Superior temporal gyrus (tissue), 1 donor: ENCODE measurements around the gene AKAP6.
"Not testable (repeated sequence)": the region's sequence is repeated elsewhere in the genome, so short reads cannot be mapped to it uniquely, and the experiment has no call there.

ENCODE experiments used
- DNase-seq: peaks from one replicate; pipeline ENCODE4 v3.0.0-alpha.2; 2016; ENCODE audit errors: extremely low spot score

Gene AKAP6

DNA sequence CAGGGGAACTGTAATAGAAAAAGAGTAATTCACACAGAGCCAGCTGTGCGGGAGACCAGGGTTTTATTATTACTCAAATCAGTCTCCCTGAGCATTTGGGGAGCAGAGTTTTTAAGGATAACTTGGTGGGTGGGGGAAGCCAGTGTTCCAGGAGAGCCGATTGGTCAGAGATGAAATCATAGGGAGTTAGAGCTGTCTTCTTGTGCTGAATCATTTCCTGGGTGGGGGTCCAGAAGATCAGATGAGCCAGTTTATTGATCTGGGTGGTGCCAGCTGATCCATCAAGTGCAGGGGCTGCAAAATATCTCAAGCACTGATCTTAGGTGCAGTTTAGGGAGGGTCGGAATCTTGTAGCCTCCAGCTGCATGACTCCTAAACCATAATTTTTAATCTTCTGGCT is 44.1 kb downstream of the AKAP6 start:
- DNase-seq: not testable (repeated sequence)

- DNase-seq: no peak
Observed at GRCh38 chr14:32374155-32374554, 45.1 kb downstream of the AKAP6 start.

- no peak for DNase-seq
Observed at GRCh38 chr14:32375663-32376062, 46.6 kb downstream of the AKAP6 start.

- DNase-seq: no peak
Observed at GRCh38 chr14:32377046-32377646, 48.0 kb downstream of the AKAP6 start.

DNA sequence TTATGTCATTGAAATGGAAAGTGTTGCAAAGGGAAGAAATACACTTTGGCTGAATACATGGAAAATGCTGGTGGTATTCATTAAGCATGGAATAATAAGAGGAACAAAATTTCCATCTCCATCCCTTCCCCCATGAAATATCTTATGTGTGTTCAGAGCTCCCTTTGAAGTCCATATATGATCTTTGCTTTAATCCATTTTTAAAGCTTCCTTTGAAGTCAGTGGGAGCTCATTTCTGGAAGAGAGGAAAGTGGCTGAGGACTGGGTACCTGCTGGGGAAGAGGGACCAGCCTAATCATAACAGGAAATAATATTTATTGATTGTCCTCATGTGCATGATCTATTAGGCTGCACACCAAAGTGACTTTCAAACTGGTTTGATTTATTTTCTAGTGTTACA is 49.2 kb downstream of the AKAP6 start:
- DNase-seq: no peak

DNA sequence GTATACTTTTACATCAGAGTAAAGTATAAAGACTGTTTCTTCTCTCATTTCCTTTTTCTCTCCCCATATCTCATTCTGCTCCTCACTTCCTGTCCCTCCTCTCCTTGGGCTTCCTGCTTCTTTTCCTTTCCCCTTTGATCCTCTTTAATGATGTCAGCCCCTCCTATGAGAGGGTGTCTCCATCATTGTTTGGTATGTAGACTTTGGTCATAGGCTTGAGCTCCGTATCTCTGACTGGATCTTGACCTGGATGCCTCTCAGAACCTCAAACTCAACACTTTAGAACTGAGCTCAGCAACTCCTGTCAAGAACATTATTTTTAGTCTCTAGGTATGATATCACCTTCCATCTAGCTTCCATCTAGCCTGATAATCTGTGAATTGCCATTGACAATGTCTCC is 50.3 kb downstream of the AKAP6 start:
- DNase-seq: no peak

DNA sequence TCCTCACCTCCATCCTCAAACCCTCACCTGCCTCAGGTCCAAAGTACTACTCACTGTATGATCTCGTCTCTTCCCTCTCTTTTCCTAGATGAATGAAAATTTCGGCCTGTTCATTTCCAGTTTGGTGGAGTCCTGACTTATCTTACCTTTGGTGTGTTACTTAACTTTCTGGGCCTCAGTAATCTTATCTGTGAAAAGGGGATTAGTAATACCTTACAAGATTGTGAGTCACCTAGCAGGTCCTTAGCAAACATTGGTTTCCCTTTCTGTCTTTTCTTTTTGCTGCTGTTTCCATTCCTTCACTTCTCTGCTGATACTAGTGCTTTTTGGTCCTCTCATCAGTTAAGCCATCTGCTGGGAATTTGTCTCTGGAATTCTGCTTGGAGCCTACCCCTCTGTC is 52.8 kb downstream of the AKAP6 start:
- no peak for DNase-seq

DNA sequence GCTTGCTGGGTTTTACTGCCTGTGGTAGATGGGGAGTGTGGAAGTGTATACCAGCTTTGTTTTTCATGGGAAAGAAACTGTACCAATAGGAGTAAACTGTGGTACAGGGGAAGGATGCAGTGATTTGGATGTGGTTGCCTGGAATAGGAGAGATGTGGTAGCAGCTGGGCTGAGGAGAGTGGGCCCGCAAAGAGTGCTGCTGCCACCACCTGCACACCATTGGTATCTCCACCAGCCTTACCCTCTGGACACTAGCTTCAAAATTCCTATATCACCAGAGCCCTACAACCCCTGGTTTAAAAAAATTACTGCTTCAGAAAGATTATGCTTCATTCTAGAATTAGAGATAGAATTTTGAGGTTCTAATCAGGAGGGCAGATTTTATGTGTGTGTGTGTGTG is 53.6 kb downstream of the AKAP6 start:
- DNase-seq: no peak

- DNase-seq: no peak
Observed at GRCh38 chr14:32383364-32384009, 54.4 kb downstream of the AKAP6 start.

GRCh38 chr14:32384464-32384863 is 55.4 kb downstream of the AKAP6 start:
- no peak for DNase-seq

GRCh38 chr14:32387295-32387694 is 58.2 kb downstream of the AKAP6 start:
- DNase-seq: not testable (repeated sequence)

GRCh38 chr14:32393119-32393518 is 64.0 kb downstream of the AKAP6 start:
- DNase-seq: no peak

DNA sequence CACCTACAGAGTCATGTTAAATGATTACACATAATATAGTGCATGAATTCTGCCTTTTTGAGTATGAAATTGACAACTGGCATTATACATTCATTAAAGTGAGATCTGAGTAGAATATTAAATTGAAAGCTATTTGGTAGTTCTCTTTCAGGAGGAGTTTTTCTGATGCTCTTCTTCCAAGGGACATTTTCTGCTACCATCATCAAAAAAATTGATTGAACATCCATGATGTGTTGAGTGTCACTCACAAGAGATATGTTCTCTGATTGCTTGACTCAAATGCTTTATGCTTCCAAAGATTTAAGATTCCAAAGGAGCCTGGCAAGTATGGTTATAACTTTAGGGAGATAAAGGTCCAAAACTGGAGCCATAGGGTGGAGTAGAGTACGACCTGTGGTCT is 64.9 kb downstream of the AKAP6 start:
- DNase-seq: no peak

- no peak for DNase-seq
Observed at GRCh38 chr14:32396885-32397284, 67.8 kb downstream of the AKAP6 start.

GRCh38 chr14:32397861-32398640 is 69.0 kb downstream of the AKAP6 start:
- DNase-seq: peak; percentile 44

- DNase-seq: no peak
Observed at GRCh38 chr14:32399920-32400319, 70.8 kb downstream of the AKAP6 start.

- DNase-seq: no peak
Observed at GRCh38 chr14:32400480-32400879, 71.4 kb downstream of the AKAP6 start.

DNA sequence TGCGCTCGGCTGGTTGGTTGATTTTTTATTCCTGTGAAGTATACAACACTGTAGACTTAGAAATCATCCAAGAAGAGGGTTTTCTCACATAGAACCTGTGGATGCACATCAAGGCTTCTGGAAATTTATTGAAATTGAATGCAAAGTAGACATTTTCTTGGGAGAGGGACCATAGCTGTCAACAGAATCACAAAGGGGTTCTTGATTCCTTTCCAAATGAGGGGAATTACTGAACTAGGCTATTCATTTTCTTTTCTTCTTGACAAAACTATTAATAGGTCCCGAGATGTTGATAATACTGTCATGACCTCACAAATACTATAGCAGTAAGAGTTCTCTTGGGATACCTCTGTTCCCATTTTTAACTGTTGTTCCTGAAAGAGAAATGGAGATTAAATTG is 73.9 kb downstream of the AKAP6 start:
- DNase-seq: no peak

DNA sequence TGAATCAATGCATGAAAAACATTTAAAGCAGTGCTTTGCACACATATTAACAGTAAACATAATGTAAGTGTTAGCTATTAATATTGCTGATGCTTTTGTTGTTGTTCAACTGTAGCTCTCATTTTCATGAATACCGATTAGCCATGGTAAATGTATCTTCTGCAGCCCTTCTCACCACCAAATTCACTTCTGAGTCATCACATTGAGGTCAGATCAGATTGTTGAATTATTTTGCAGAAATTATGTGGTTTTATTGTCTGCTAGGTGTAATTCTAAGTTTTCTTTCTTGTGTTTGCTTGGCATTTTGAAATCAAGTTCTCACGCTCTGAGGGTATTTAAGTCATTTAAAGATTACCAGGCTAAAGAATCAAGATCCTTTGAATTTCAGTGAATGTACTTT is 74.6 kb downstream of the AKAP6 start:
- DNase-seq: no peak

- no peak for DNase-seq
Observed at GRCh38 chr14:32404784-32405573, 75.9 kb downstream of the AKAP6 start.

DNA sequence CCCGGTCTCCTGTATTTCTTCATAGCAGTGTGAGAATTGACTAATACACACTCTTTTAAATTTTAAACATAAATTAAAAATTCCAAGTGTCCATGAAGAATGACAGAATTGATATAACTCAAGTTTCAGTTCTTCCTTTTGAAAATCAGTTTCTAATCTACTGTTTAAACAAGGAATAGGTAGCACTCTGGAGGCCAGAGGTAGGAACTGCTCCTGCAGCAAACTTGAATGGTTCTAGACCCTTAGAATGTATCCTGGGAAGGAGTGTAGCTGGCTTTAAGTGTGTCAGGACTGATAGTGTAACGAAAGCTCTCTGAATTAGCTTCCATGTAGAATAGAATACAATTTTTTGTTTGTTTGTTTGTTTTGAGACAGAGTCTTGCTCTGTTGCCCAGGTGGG is 76.8 kb downstream of the AKAP6 start:
- DNase-seq: no peak

- DNase-seq: peak; percentile 77
Observed at GRCh38 chr14:32407130-32407529, 78.0 kb downstream of the AKAP6 start.
